Measurements from ENCODE around the gene SVIL. TPM values are rescaled to one million over a fixed set of nuclear protein-coding genes. Genes with fewer than 3 reads are reported as not detected.
"Not testable (repeated sequence)": the region's sequence is repeated elsewhere in the genome, so short reads cannot be mapped to it uniquely, and the experiment has no call there.

Gene SVIL
- total RNA-seq, 2 donors from 2014 or later, result 92.9 to 524 TPM

- no peaks in the 10 kb centered on the region for H3K27me3 ChIP-seq (replicated peaks; ENCODE audit: insufficient read depth)
- no peaks in the 10 kb centered on the region for H3K4me1 ChIP-seq (replicated peaks)
- no peaks in the 10 kb centered on the region for H3K36me3 ChIP-seq
- DNase-seq (ENCODE audit: low spot score), result no peak
- WGBS, result 93% methylated on average over 4 of the region's 4 CpGs
- TF ChIP-seq POLR2AphosphoS5 (IDR thresholded peaks at IDR 0.05) (no peak), POLR2A (IDR thresholded peaks at IDR 0.05) (no peak)
- TF ChIP-seq, protein P1, sequence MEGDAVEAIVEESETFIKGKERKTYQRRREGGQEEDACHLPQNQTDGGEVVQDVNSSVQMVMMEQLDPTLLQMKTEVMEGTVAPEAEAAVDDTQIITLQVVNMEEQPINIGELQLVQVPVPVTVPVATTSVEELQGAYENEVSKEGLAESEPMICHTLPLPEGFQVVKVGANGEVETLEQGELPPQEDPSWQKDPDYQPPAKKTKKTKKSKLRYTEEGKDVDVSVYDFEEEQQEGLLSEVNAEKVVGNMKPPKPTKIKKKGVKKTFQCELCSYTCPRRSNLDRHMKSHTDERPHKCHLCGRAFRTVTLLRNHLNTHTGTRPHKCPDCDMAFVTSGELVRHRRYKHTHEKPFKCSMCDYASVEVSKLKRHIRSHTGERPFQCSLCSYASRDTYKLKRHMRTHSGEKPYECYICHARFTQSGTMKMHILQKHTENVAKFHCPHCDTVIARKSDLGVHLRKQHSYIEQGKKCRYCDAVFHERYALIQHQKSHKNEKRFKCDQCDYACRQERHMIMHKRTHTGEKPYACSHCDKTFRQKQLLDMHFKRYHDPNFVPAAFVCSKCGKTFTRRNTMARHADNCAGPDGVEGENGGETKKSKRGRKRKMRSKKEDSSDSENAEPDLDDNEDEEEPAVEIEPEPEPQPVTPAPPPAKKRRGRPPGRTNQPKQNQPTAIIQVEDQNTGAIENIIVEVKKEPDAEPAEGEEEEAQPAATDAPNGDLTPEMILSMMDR (IDR thresholded peaks at IDR 0.05), result no peak
- H3K27ac ChIP-seq, result no peak overlapping the region
- intact Hi-C loops (cut with DNase I), result no loop called here
- no peak overlapping the region for H3K4me3 ChIP-seq
- no peaks in the 10 kb centered on the region for H3K9me3 ChIP-seq
These were observed 21.0 kb downstream of the SVIL start for GRCh38 chr10:29613791-29614190.

DNA sequence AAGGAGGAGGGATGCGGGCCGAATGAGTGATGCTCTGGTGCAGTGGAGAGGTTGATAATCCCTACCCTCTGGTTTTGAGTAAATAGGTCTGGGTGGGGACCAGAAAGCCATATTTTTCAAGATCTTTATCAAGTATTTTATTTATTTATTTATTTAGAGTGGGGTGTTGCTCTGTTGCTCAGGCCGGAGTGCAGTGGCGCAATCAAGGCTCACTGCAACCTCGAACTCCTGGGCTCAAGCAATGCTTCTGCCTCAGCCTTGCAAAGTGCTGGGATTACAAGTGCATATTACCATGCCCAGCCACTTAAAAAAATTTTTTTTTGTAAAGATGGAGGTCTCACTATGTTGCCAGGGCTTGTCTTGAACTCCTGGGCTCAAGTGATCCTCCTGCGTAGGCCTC is 21.6 kb downstream of the SVIL start:
- H3K27ac ChIP-seq, result no peak overlapping the region
- DNase-seq (ENCODE audit: low spot score), result no peak
- no peak overlapping the region for H3K4me3 ChIP-seq
- H3K27me3 ChIP-seq (replicated peaks; ENCODE audit: insufficient read depth), result no peaks in the 10 kb centered on the region
- no peaks in the 10 kb centered on the region for H3K4me1 ChIP-seq (replicated peaks)
- H3K36me3 ChIP-seq, result no peaks in the 10 kb centered on the region
- intact Hi-C loops (cut with DNase I), result no loop called here
- TF ChIP-seq, protein P1 (IDR thresholded peaks at IDR 0.05), result no peak
- TF ChIP-seq POLR2A (IDR thresholded peaks at IDR 0.05), result no peak
- TF ChIP-seq POLR2AphosphoS5 (IDR thresholded peaks at IDR 0.05), result no peak
- no peaks in the 10 kb centered on the region for H3K9me3 ChIP-seq
- WGBS, result 96% methylated on average over 6 of the region's 6 CpGs

- Histone ChIP-seq H3K27me3 (replicated peaks; ENCODE audit: insufficient read depth) (no peaks in the 10 kb centered on the region), H3K36me3 (no peaks in the 10 kb centered on the region), H3K9me3 (no peaks in the 10 kb centered on the region), H3K4me1 (replicated peaks) (no peaks in the 10 kb centered on the region), H3K4me3 (no peak overlapping the region), H3K27ac (no peak overlapping the region)
- DNase-seq (ENCODE audit: low spot score), result no peak
- TF ChIP-seq POLR2AphosphoS5 (IDR thresholded peaks at IDR 0.05) (no peak), POLR2A (IDR thresholded peaks at IDR 0.05) (no peak)
- TF ChIP-seq, protein P1 (IDR thresholded peaks at IDR 0.05), result no peak
- intact Hi-C loops (cut with DNase I), result no loop called here
- WGBS, result 87% methylated on average over 8 of the region's 8 CpGs
These were observed 22.1 kb downstream of the SVIL start for GRCh38 chr10:29612657-29613056.

- H3K4me1 ChIP-seq (replicated peaks), result no peaks in the 10 kb centered on the region
- no peaks in the 10 kb centered on the region for H3K27me3 ChIP-seq (replicated peaks; ENCODE audit: insufficient read depth)
- no peaks in the 10 kb centered on the region for H3K9me3 ChIP-seq
- no peak for DNase-seq (ENCODE audit: low spot score)
- TF ChIP-seq POLR2AphosphoS5 (IDR thresholded peaks at IDR 0.05), result no peak
- TF ChIP-seq, protein P1 (IDR thresholded peaks at IDR 0.05), result no peak
- TF ChIP-seq POLR2A (IDR thresholded peaks at IDR 0.05), result no peak
- H3K4me3 ChIP-seq, result no peak overlapping the region
- no peaks in the 10 kb centered on the region for H3K36me3 ChIP-seq
- WGBS, result 81% methylated on average over 6 of the region's 6 CpGs
- intact Hi-C loops (cut with DNase I), result no loop called here
- H3K27ac ChIP-seq, result no peak overlapping the region
These were observed 22.9 kb downstream of the SVIL start for GRCh38 chr10:29611781-29612381.

GRCh38 chr10:29610876-29611647 is 23.7 kb downstream of the SVIL start:
- no peak for DNase-seq (ENCODE audit: low spot score)
- WGBS, result 89% methylated on average over 10 of the region's 10 CpGs
- Histone ChIP-seq H3K27me3 (replicated peaks; ENCODE audit: insufficient read depth) (no peaks in the 10 kb centered on the region), H3K4me3 (no peak overlapping the region), H3K9me3 (no peaks in the 10 kb centered on the region), H3K36me3 (no peaks in the 10 kb centered on the region), H3K4me1 (replicated peaks) (no peaks in the 10 kb centered on the region), H3K27ac (no peak overlapping the region)
- no peak for TF ChIP-seq POLR2A (IDR thresholded peaks at IDR 0.05)
- TF ChIP-seq, protein P1 (IDR thresholded peaks at IDR 0.05), result no peak
- no peak for TF ChIP-seq POLR2AphosphoS5 (IDR thresholded peaks at IDR 0.05)
- intact Hi-C loops (cut with DNase I), result no loop called here

GRCh38 chr10:29610331-29610730 is 24.4 kb downstream of the SVIL start:
- H3K4me1 ChIP-seq (replicated peaks); H3K27ac ChIP-seq: not testable (repeated sequence)
- WGBS, result 91% methylated on average over 3 of the region's 3 CpGs

More at GRCh38 chr10:29610331-29610730, 24.4 kb downstream of the SVIL start:
- DNase-seq (ENCODE audit: low spot score); H3K4me3 ChIP-seq; H3K27me3 ChIP-seq (replicated peaks; ENCODE audit: insufficient read depth); H3K9me3 ChIP-seq; H3K36me3 ChIP-seq; intact Hi-C loops (cut with DNase I): not testable (repeated sequence)
